Neural progenitor cell (in vitro differentiated cells): ENCODE data around the gene IBTK. TPM values are rescaled to one million over a fixed set of nuclear protein-coding genes. Genes with fewer than 3 reads are reported as not detected.

ENCODE experiments used
- DNase-seq: peaks from one replicate; pipeline ENCODE4 v3.0.0-alpha.2; 2016; ENCODE audit warnings: low spot score
- H2AFZ ChIP-seq: fragments of 200-600 bp; sonication (generic); replicated peaks from 2 replicates; pipeline ENCODE4 v1.6.1; 2016; ENCODE audit warnings: antibody characterized with exemption
- H3F3A ChIP-seq: fragments of 200-600 bp; sonication (generic); 2 replicates; pipeline ENCODE4 v1.6.1; 2016; ENCODE audit warnings: antibody characterized with exemption, low read depth
- H3K27ac ChIP-seq: fragments of 200-600 bp; sonication (generic); 2 replicates; pipeline ENCODE4 v1.5.1; 2016; ENCODE audit warnings: mild to moderate bottlenecking
- H3K27me3 ChIP-seq: fragments of 200-600 bp; sonication (generic); 2 replicates; pipeline ENCODE4 v1.6.1; 2016; ENCODE audit warnings: mild to moderate bottlenecking, moderate library complexity
- H3K36me3 ChIP-seq: fragments of 200-600 bp; sonication (generic); 2 replicates; pipeline ENCODE4 v1.5.1; 2016
- H3K4me1 ChIP-seq: fragments of 200-600 bp; sonication (generic); 2 replicates; pipeline ENCODE4 v1.6.1; 2016; ENCODE audit warnings: mixed run types
- H3K4me2 ChIP-seq: fragments of 200-600 bp; sonication (generic); 2 replicates; pipeline ENCODE4 v1.6.1; 2016
- H3K4me3 ChIP-seq: fragments of 200-600 bp; sonication (generic); 2 replicates; pipeline ENCODE4 v1.5.1; 2016
- H3K79me2 ChIP-seq: fragments of 200-600 bp; sonication (generic); 2 replicates; pipeline ENCODE4 v1.6.1; 2016; ENCODE audit warnings: low read depth
- H3K9ac ChIP-seq: fragments of 200-600 bp; sonication (generic); 2 replicates; pipeline ENCODE4 v1.6.1; 2016
- H3K9me3 ChIP-seq: fragments of 200-600 bp; sonication (generic); 2 replicates; pipeline ENCODE4 v1.5.1; 2016; ENCODE audit warnings: low read depth
- H4K20me1 ChIP-seq: fragments of 200-600 bp; sonication (generic); 2 replicates; pipeline ENCODE4 v1.6.1; 2016; ENCODE audit warnings: low read depth
- H3K27ac Mint-ChIP-seq: 3 replicates; pipeline ENCODE4 v1.8.0; 2021; ENCODE audit warnings: mixed read lengths
- H3K27me3 Mint-ChIP-seq: 2 replicates; pipeline ENCODE4 v1.8.0; 2022; ENCODE audit warnings: low read depth, mild to moderate bottlenecking, inconsistent platforms, moderate library complexity, mixed read lengths; ENCODE audit not compliant: insufficient read depth
- H3K36me3 Mint-ChIP-seq: 3 replicates; pipeline ENCODE4 v1.8.0; 2021; ENCODE audit warnings: mixed read lengths
- H3K4me1 Mint-ChIP-seq: 3 replicates; pipeline ENCODE4 v1.8.0; 2021; ENCODE audit warnings: mixed read lengths
- H3K4me3 Mint-ChIP-seq: 3 replicates; pipeline ENCODE4 v1.8.0; 2021; ENCODE audit warnings: mild to moderate bottlenecking, moderate library complexity, mixed read lengths
- H3K9me3 Mint-ChIP-seq: 3 replicates; pipeline ENCODE4 v1.8.0; 2020; ENCODE audit warnings: mixed read lengths
- CTCF ChIP-seq: fragments of 200-600 bp; sonication (generic); IDR thresholded peaks from 2 replicates; pipeline ENCODE4 v1.5.1; 2017; ENCODE audit warnings: antibody characterized with exemption, mild to moderate bottlenecking
- EZH2 ChIP-seq: fragments of 200-600 bp; sonication (generic); IDR thresholded peaks from 2 replicates; pipeline ENCODE4 v1.6.1; 2017; ENCODE audit warnings: antibody characterized with exemption, mild to moderate bottlenecking, moderate library complexity
- EZH2phosphoT487 ChIP-seq: fragments of 200-600 bp; sonication (generic); IDR thresholded peaks from 2 replicates; pipeline ENCODE4 v1.6.1; 2017; ENCODE audit warnings: antibody characterized with exemption
- total RNA-seq: library from RNA; depleted of rRNA; stranded (reverse); fragments of >200 nt; gene quantifications from 2 replicates; pipeline ENCODE4 v1.2.3, GENCODE V29; 2015; ENCODE audit warnings: low replicate concordance

The IBTK gene
- total RNA-seq, 1 donor from 2014 or later = 33.7 TPM

DNA sequence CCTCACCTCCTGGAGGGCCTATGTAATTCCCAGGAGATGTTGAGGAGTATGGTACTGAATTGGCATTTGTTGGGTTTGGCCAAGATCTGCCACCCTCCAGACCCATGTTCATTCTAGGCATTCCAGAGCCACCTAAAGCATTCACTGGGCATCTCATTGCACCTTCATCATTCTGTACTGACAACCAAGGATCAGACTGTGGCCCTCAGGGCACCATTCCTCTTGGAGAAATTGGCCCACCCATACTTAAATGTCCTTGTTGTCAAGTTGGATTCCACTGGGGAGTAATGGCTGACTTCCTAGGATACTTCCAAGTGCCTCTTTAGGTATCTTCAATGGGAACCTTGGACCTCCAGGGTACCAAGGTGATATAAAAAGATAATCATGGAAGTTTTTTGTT is 16.8 kb upstream of the IBTK start:
- H2AFZ ChIP-seq = no peak overlapping the region
- peaks cover 17% of the 10 kb centered on the region for H3K4me1 ChIP-seq
- no peaks in the 10 kb centered on the region for H3K36me3 ChIP-seq
- H3K9ac ChIP-seq = no peak overlapping the region
- no peak for DNase-seq
- no peaks in the 10 kb centered on the region for H4K20me1 ChIP-seq
- peaks cover 4% of the 10 kb centered on the region for H3F3A ChIP-seq
- Mint-ChIP-seq H3K27ac (no peak overlapping the region), H3K27me3 (peaks cover 3% of the 10 kb centered on the region), H3K4me1 (peaks cover 31% of the 10 kb centered on the region), H3K4me3 (peak overlapping the region; percentile 22), H3K9me3 (peaks cover 7% of the 10 kb centered on the region), H3K36me3 (no peaks in the 10 kb centered on the region)
- TF ChIP-seq EZH2phosphoT487 = no peak
- no peak for TF ChIP-seq CTCF
- TF ChIP-seq EZH2 = no peak
- H3K79me2 ChIP-seq = no peaks in the 10 kb centered on the region
- H3K27ac ChIP-seq = no peak overlapping the region
- H3K27me3 ChIP-seq = no peaks in the 10 kb centered on the region
- no peaks in the 10 kb centered on the region for H3K9me3 ChIP-seq
- H3K4me2 ChIP-seq = no peak overlapping the region
- H3K4me3 ChIP-seq = no peak overlapping the region

GRCh38 chr6:82263916-82264315 is 16.4 kb upstream of the IBTK start:
- Mint-ChIP-seq H3K9me3 (peaks cover 7% of the 10 kb centered on the region), H3K27me3 (peaks cover 3% of the 10 kb centered on the region), H3K36me3 (no peaks in the 10 kb centered on the region), H3K4me1 (peaks cover 31% of the 10 kb centered on the region), H3K27ac (no peak overlapping the region), H3K4me3 (no peak overlapping the region)
- Histone ChIP-seq H2AFZ (no peak overlapping the region), H3K36me3 (no peaks in the 10 kb centered on the region), H3K4me2 (no peak overlapping the region), H3K27me3 (no peaks in the 10 kb centered on the region), H3K9ac (no peak overlapping the region), H3F3A (peaks cover 4% of the 10 kb centered on the region), H3K4me3 (no peak overlapping the region), H3K4me1 (peaks cover 17% of the 10 kb centered on the region), H4K20me1 (no peaks in the 10 kb centered on the region), H3K9me3 (no peaks in the 10 kb centered on the region), H3K79me2 (no peaks in the 10 kb centered on the region), H3K27ac (no peak overlapping the region)
- no peak for DNase-seq
- TF ChIP-seq EZH2phosphoT487 (no peak), EZH2 (no peak), CTCF (no peak)

DNA sequence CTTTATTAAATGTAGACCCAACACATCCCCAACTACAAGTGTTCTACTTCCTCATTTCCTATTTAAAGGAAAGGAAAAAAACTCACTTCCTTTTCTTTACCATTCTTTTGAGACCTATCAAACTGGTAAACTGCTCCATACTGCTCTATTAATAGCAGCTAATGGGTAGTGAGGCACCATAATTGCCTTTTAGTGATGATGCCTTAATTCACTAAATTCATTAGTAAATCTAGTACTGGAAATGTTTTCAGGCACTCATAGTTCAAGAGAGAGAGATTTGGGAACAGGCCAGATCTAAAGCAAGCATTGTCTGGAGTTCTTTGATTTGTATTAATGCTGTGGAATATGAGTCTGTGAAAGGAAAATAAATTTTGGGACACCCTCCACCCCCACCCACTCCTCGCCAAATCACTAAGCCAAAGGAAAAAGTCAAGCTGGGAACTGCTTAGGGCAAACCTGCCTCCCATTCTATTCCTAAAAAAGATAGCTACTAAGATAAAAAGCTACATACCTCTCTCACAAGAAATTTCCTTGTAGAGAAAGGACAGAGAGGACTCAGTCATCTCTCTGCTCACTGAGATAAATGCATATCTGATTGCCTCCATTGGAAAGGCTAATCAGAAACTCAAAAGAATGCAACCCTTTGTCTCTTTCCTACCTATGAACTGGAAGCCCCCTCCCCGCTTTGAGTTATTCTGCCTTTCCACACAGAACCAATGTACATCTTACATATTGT is 13.6 kb upstream of the IBTK start:
- Mint-ChIP-seq H3K27me3 (peaks cover 2% of the 10 kb centered on the region), H3K4me3 (no peak overlapping the region), H3K36me3 (no peaks in the 10 kb centered on the region), H3K27ac (no peak overlapping the region), H3K4me1 (peaks cover 31% of the 10 kb centered on the region), H3K9me3 (peaks cover 7% of the 10 kb centered on the region)
- H3K4me3 ChIP-seq = no peak overlapping the region
- no peak overlapping the region for H3K4me2 ChIP-seq
- H3F3A ChIP-seq = peaks cover 13% of the 10 kb centered on the region
- H3K27me3 ChIP-seq = no peaks in the 10 kb centered on the region
- no peaks in the 10 kb centered on the region for H4K20me1 ChIP-seq
- no peak overlapping the region for H2AFZ ChIP-seq
- H3K27ac ChIP-seq = no peak overlapping the region
- no peaks in the 10 kb centered on the region for H3K79me2 ChIP-seq
- TF ChIP-seq CTCF (no peak), EZH2phosphoT487 (no peak), EZH2 (no peak)
- no peaks in the 10 kb centered on the region for H3K36me3 ChIP-seq
- H3K9ac ChIP-seq = no peak overlapping the region
- no peaks in the 10 kb centered on the region for H3K9me3 ChIP-seq
- H3K4me1 ChIP-seq = peaks cover 25% of the 10 kb centered on the region
- no peak for DNase-seq
